ENCODE measurements around the gene CDK15.

Gene CDK15

GRCh38 chr2:201913201-201913600, 106.9 kb downstream of the CDK15 start:
- DNase-seq, result no peak

- DNase-seq, result no peak
Observed at GRCh38 chr2:201915446-201915845, 109.1 kb downstream of the CDK15 start.

- DNase-seq, result no peak
Observed at GRCh38 chr2:201916565-201916964, 110.2 kb downstream of the CDK15 start.

GRCh38 chr2:201918616-201919307, 112.4 kb downstream of the CDK15 start:
- no peak for DNase-seq

GRCh38 chr2:201919308-201919634, 112.9 kb downstream of the CDK15 start:
- no peak for DNase-seq

- no peak for DNase-seq
Observed at GRCh38 chr2:201923436-201924328, 117.3 kb downstream of the CDK15 start.

- no peak for DNase-seq
Observed at GRCh38 chr2:201924453-201924852, 118.1 kb downstream of the CDK15 start.

- no peak for DNase-seq
Observed at GRCh38 chr2:201925056-201925455, 118.7 kb downstream of the CDK15 start.

- DNase-seq, result no peak
Observed at GRCh38 chr2:201926067-201926466, 119.7 kb downstream of the CDK15 start.

GRCh38 chr2:201928363-201928762, 122.0 kb downstream of the CDK15 start:
- DNase-seq, result no peak

- peak in 1 of 2 experiments; percentile 31 for DNase-seq
Observed at GRCh38 chr2:201929281-201930026, 123.1 kb downstream of the CDK15 start.

GRCh38 chr2:201930043-201930442, 123.7 kb downstream of the CDK15 start:
- DNase-seq, result peak in 1 of 2 experiments; percentile 39

- DNase-seq, result no peak
Observed at GRCh38 chr2:201930831-201931230, 124.5 kb downstream of the CDK15 start.

GRCh38 chr2:201931475-201931874, 125.1 kb downstream of the CDK15 start:
- no peak for DNase-seq

- no peak for DNase-seq
Observed at GRCh38 chr2:201931951-201932350, 125.6 kb downstream of the CDK15 start.

GRCh38 chr2:201932511-201932910, 126.2 kb downstream of the CDK15 start:
- no peak for DNase-seq

- no peak for DNase-seq
Observed at GRCh38 chr2:201933792-201934237, 127.5 kb downstream of the CDK15 start.

GRCh38 chr2:201936817-201937216, 130.5 kb downstream of the CDK15 start:
- no peak for DNase-seq

- no peak for DNase-seq
Observed at GRCh38 chr2:201937343-201937742, 131.0 kb downstream of the CDK15 start.

- no peak for DNase-seq
Observed at GRCh38 chr2:201938156-201938775, 131.9 kb downstream of the CDK15 start.

GRCh38 chr2:201938781-201939180, 132.4 kb downstream of the CDK15 start:
- no peak for DNase-seq

GRCh38 chr2:201939453-201939941, 133.2 kb downstream of the CDK15 start:
- no peak for DNase-seq

GRCh38 chr2:201942531-201942930, 136.2 kb downstream of the CDK15 start:
- DNase-seq, result no peak
